Measurements from ENCODE around the gene HOXB3.

The HOXB3 gene

DNA sequence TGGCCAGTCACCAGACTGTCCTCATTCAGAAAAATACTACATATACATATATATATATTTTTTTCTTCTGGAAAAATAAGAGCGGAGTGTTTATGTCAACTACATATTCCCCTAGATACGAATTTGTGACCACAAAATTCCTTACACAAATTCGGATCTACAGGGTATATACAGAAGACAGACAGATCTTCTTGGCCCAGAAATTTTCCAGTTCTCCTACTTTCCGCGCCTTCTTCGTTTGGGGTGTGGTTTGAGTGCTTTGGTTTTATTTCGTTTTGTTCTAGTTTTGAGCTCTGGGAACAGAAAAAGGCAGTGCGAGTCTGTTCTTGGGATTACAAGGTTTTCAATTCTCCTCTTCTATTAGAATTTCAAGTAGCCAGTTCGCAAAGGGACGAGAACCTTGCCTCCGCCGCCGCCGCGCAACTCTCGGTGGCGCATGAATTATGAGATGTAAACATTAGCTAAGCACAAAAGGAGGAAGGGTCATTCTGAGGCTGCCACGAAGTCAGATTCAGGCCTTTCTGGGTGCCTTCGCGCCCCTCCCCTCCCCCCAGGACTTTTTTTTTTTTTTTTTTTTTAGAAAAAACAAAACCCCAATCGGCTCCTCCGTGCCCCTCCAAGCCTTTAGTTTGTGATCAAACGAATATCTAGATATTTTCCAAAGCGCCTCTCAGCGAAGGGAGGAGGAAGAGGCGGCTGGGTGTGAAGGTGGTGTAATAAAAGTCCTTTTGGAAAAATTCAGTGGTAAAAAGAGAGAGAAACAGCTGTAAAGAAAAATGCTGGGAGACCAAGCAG is 10.1 kb downstream of the HOXB3 start:
- TF ChIP-seq FOXP2 (optimal IDR thresholded peaks at IDR 0.05; ENCODE audit: control extremely low read depth, extremely low read length, insufficient read depth), result no peak
- no peak for TF ChIP-seq EZH2 (IDR thresholded peaks at IDR 0.05)
- no peak for TF ChIP-seq POLR2AphosphoS5 (IDR thresholded peaks at IDR 0.05; ENCODE audit: borderline replicate concordance, low read depth, low read length)
- no peak overlapping the region for H3K9ac ChIP-seq (ENCODE audit: insufficient read length)
- H3K9me3 ChIP-seq (ENCODE audit: low read depth, low read length), result no peaks in the 10 kb centered on the region
- no peak overlapping the region for H3K27ac ChIP-seq
- H3K36me3 ChIP-seq (ENCODE audit: insufficient read depth, low read length), result peaks cover 6% of the 10 kb centered on the region; the same call in 1 of the 2 replicates
- H3K4me3 ChIP-seq, result no peak overlapping the region
- no peak for DNase-seq (ENCODE audit: low read depth, low spot score)

DNA sequence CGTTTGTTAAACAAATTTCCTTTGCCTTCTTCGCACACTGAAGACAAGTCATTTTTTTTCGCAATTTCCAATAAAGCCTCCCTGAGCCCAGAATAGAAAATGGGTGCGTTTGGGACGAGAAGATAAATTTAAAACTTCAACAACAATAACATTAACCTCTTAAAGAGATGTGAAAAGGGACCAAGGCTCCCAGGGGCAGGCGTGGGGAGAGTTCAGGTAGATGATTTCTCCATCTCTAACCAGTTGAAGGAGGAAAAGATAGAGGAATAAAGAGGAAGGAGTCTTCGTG is 10.6 kb downstream of the HOXB3 start:
- Histone ChIP-seq H3K4me3 (no peak overlapping the region), H3K27ac (no peak overlapping the region), H3K9ac (ENCODE audit: insufficient read length) (no peak overlapping the region)

DNA sequence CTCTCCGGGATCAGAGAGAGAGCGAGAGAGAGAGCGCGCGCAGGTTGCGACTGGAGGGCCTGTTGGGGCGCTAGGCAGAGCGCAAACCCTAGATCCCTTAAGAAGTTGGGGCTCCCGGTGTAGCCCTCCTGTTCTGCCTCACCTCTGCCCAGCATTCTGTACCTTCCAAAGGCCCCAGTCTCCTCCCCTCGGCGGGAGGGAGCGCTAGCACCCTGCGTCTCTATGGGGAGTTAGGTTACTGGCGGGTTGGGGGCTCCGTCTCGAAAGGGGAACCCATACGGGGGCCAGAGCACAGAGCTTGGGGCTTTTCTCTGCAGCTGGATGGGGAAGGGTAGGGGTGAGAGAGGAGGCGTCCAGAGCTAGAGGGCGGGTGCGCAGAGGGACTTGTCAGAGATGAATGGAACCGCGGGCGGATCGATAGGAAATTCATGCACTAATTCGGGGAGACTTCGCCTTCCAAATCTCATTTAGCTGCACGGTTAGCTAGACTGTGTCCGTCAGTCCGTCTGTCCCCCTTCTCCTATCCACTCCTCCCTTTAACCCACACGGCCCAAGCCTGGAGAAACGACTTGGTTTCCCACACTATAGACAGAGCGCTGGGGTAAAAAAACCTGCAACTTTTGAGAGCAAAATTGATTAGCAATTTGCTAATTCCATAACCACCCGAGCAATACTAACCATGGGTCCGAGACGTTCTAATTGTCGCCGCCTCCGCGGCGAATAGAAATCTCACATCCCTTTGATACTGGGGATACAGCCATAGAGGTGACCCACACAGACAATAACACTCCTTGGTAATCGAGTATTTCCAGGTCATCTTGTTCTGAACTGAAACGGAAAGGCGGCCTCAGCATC is 11.2 kb downstream of the HOXB3 start:
- DNase-seq (ENCODE audit: low read depth, low spot score), result no peak
- peaks cover 6% of the 10 kb centered on the region; the same call in 1 of the 2 replicates for H3K36me3 ChIP-seq (ENCODE audit: insufficient read depth, low read length)
- peak overlapping the region; percentile 82 for H3K9ac ChIP-seq (ENCODE audit: insufficient read length)
- H3K9me3 ChIP-seq (ENCODE audit: low read depth, low read length), result no peaks in the 10 kb centered on the region
- TF ChIP-seq FOXP2 (optimal IDR thresholded peaks at IDR 0.05; ENCODE audit: control extremely low read depth, extremely low read length, insufficient read depth), result no peak
- TF ChIP-seq POLR2AphosphoS5 (IDR thresholded peaks at IDR 0.05; ENCODE audit: borderline replicate concordance, low read depth, low read length), result no peak; the same call in 1 of the 2 replicates
- no peak for TF ChIP-seq EZH2 (IDR thresholded peaks at IDR 0.05)
- no peak overlapping the region for H3K27ac ChIP-seq
- peak overlapping the region; percentile 94 for H3K4me3 ChIP-seq

More for the DNA sequence above, 10.6 kb downstream of the HOXB3 start:
- DNase-seq (ENCODE audit: low read depth, low spot score), result no peak
- H3K9me3 ChIP-seq (ENCODE audit: low read depth, low read length), result no peaks in the 10 kb centered on the region
- H3K36me3 ChIP-seq (ENCODE audit: insufficient read depth, low read length), result peaks cover 6% of the 10 kb centered on the region; the same call in 1 of the 2 replicates
- no peak for TF ChIP-seq EZH2 (IDR thresholded peaks at IDR 0.05)
- TF ChIP-seq FOXP2 (optimal IDR thresholded peaks at IDR 0.05; ENCODE audit: control extremely low read depth, extremely low read length, insufficient read depth), result no peak
- no peak for TF ChIP-seq POLR2AphosphoS5 (IDR thresholded peaks at IDR 0.05; ENCODE audit: borderline replicate concordance, low read depth, low read length)

DNA sequence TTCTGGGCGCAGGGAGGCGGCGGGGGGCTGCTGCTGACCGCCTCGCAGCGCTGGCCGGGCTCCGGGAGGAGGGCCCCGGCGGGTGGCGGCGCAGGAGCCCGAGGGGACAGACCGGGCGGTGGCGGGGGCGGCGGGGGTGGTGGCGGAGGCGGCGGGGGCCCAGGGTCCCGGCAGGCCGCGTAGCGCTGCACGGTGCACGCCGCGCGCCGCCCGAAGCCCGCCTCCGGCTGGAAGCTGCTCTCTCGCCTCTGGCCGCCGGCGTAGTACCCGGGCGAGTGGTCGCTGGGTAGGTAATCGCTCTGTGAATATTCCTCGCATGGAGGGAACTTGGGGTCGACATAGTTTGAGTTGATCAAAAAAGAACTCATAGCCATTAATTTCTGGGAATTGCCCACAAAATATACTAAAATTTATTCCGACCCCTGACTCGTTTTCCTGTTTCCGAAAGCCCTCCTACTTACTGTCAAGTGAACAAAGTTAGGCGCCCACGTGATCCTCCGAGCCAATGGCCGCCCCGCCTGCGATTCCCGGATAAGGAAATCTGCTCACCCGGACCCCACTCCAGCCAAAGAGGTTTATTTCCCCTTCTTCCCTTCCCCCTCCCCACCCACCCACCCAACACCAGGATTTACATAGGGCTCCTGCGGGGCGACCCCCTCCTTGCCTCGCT is 12.0 kb downstream of the HOXB3 start, which contains the start of gene HOXB4:
TSS of gene HOXB4 (minus strand) at position 405 of the 670 bp plus-strand sequence. CDS start at position 374, 31 bp downstream.
- H3K27ac ChIP-seq, result no peak within 1 kb of the TSS
- peak; percentile 28 for DNase-seq (ENCODE audit: low read depth, low spot score)
- H3K9ac ChIP-seq (ENCODE audit: insufficient read length), result peak within 1 kb of the TSS; percentile 82
- no peaks in the 10 kb centered on the region for H3K9me3 ChIP-seq (ENCODE audit: low read depth, low read length)
- TF ChIP-seq POLR2AphosphoS5 (IDR thresholded peaks at IDR 0.05; ENCODE audit: borderline replicate concordance, low read depth, low read length), result peak; percentile 38; the same call in 1 of the 2 replicates
- no peak for TF ChIP-seq FOXP2 (optimal IDR thresholded peaks at IDR 0.05; ENCODE audit: control extremely low read depth, extremely low read length, insufficient read depth)
- H3K36me3 ChIP-seq (ENCODE audit: insufficient read depth, low read length), result peaks cover 6% of the 10 kb centered on the region; the same call in 1 of the 2 replicates
- H3K4me3 ChIP-seq, result peak within 1 kb of the TSS; percentile 94

DNA sequence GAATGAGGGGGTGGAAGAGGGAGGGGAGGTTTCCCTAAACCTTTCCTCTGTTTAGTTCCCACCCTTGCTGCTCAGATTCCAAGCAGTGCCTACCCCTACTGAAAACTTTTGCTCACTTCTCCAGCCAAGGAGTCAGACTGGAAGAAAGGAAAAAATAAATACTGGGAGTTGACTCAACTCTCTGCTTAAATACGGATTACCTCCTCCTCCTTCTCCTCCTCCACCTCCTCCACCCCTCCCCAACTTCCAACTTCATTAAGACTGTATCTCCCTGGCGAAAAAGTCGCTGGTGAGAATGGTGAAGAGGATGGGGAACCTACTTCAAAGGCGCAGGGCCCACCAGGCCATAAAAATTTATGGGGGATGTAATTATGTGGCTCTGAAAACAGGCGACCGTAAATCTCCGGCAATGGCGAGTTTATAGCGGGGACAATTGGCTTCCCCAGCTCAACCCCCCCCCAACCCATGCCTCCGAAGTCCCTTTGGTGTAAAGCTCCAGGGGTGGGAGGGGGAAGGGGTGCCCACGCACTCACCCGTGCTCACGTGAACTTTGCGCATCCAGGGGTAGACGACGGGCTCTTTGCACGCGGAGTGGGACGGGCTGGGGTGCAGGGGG is 12.6 kb downstream of the HOXB3 start:
- no peak for DNase-seq (ENCODE audit: low read depth, low spot score)
- no peaks in the 10 kb centered on the region for H3K9me3 ChIP-seq (ENCODE audit: low read depth, low read length)
- H3K36me3 ChIP-seq (ENCODE audit: insufficient read depth, low read length), result peaks cover 6% of the 10 kb centered on the region; the same call in 1 of the 2 replicates
- H3K9ac ChIP-seq (ENCODE audit: insufficient read length), result peak overlapping the region; percentile 24
- no peak for TF ChIP-seq POLR2AphosphoS5 (IDR thresholded peaks at IDR 0.05; ENCODE audit: borderline replicate concordance, low read depth, low read length)
- no peak overlapping the region for H3K27ac ChIP-seq
- peak overlapping the region; percentile 94 for H3K4me3 ChIP-seq

DNA sequence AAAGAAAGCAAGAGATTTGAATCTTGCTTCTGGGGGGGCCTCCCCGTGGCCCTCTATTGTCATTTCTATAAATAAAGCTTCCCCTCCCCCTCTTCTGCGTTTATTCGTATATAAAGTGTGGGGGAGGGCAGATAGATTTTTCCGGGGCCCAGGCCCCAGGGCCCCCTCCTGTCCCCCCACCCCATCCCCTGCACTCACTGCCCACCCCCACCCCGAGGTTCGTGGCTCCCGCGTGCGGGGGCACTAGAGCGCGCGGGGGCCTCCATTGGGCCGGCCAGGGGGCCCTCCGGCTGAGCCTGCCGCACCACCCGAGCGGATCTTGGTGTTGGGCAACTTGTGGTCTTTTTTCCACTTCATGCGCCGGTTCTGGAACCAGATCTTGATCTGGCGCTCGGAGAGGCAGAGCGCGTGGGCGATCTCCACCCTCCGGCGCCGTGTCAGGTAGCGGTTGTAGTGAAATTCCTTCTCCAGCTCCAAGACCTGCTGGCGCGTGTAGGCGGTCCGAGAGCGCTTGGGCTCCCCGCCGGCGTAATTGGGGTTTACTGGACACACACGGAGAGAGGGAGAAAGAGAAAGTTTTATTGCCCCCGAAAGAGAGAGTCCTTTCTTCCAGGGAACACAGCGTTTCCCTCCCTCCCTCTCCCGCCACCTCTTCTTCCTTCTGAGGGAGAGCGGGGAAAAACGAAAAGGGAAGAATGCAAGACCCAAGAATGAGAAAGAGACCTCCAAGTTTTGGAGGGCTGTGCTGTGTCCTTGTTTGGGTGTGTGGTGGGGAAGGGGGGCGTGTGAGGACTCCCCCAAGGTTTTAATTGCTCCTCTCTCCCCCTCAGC is 13.3 kb downstream of the HOXB3 start:
- no peak overlapping the region for H3K27ac ChIP-seq
- TF ChIP-seq FOXP2 (optimal IDR thresholded peaks at IDR 0.05; ENCODE audit: control extremely low read depth, extremely low read length, insufficient read depth) (no peak), EZH2 (IDR thresholded peaks at IDR 0.05) (no peak), POLR2AphosphoS5 (IDR thresholded peaks at IDR 0.05; ENCODE audit: borderline replicate concordance, low read depth, low read length) (no peak)
- H3K9me3 ChIP-seq (ENCODE audit: low read depth, low read length), result no peaks in the 10 kb centered on the region
- peak overlapping the region; percentile 94 for H3K4me3 ChIP-seq
- DNase-seq (ENCODE audit: low read depth, low spot score), result no peak
- H3K9ac ChIP-seq (ENCODE audit: insufficient read length), result peak overlapping the region; percentile 24
- peaks cover 9% of the 10 kb centered on the region; the same call in 1 of the 2 replicates for H3K36me3 ChIP-seq (ENCODE audit: insufficient read depth, low read length)

Measured in SK-N-MC (cell line).